BE2C (cell line): ENCODE results near the gene CD6.

ENCODE experiments used
- DNase-seq: peaks from one replicate; pipeline ENCODE4 v3.0.0-alpha.2; 2020
- H3K27me3 ChIP-seq: fragments of 250-450 bp; sonication (Bioruptor Pico); 2 replicates; pipeline ENCODE4 v1.5.1; 2020; ENCODE audit warnings: mild to moderate bottlenecking
- H3K36me3 ChIP-seq: fragments of 250-450 bp; sonication (Bioruptor Pico); 2 replicates; pipeline ENCODE4 v1.5.1; 2020; ENCODE audit warnings: mild to moderate bottlenecking
- H3K4me1 ChIP-seq: fragments of 250-450 bp; sonication (Bioruptor Pico); 2 replicates; pipeline ENCODE4 v1.5.1; 2020
- H3K4me3 ChIP-seq: 2 replicates; pipeline ENCODE4 v1.5.1; 2011; ENCODE audit warnings: low read depth, low read length
- H3K9me3 ChIP-seq: fragments of 250-450 bp; sonication (Bioruptor Pico); 2 replicates; pipeline ENCODE4 v1.5.1; 2020
- TF ChIP-seq, protein P1 (sequence below): IDR thresholded peaks from 2 replicates; pipeline ENCODE4 v1.5.1; 2012; ENCODE audit warnings: mild to moderate bottlenecking, low read depth, low read length

Gene CD6

GRCh38 chr11:60937144-60937527 lies 34.3 kb upstream of the CD6 start:
- Histone ChIP-seq H3K4me3 (no peak overlapping the region), H3K4me1 (no peaks in the 10 kb centered on the region), H3K9me3 (no peaks in the 10 kb centered on the region), H3K27me3 (no peaks in the 10 kb centered on the region), H3K36me3 (peaks cover 2% of the 10 kb centered on the region; the same call in 1 of the 2 replicates)
- TF ChIP-seq, protein P1, sequence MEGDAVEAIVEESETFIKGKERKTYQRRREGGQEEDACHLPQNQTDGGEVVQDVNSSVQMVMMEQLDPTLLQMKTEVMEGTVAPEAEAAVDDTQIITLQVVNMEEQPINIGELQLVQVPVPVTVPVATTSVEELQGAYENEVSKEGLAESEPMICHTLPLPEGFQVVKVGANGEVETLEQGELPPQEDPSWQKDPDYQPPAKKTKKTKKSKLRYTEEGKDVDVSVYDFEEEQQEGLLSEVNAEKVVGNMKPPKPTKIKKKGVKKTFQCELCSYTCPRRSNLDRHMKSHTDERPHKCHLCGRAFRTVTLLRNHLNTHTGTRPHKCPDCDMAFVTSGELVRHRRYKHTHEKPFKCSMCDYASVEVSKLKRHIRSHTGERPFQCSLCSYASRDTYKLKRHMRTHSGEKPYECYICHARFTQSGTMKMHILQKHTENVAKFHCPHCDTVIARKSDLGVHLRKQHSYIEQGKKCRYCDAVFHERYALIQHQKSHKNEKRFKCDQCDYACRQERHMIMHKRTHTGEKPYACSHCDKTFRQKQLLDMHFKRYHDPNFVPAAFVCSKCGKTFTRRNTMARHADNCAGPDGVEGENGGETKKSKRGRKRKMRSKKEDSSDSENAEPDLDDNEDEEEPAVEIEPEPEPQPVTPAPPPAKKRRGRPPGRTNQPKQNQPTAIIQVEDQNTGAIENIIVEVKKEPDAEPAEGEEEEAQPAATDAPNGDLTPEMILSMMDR, result no peak
- DNase-seq, result no peak

DNA sequence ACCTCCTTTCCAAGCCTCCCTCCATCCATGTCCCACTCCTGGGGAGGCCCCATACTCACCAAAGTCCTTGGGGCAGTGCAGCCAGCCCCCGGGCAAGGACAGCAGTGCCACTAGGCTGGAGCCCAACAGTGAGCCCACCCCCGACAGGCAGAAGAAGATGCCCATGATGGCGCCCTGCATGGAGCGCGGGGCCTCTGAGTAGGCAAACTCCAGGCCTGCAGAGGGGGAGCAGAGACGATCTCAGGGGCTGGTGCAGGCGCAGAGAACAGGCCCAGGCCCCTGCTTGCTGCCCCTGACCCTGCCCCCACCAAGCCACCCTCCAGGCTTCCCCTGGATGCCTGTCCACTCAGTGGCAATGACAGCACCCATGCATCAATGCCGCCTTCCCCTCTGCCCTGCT lies 33.7 kb upstream of the CD6 start:
- no peak overlapping the region for H3K4me3 ChIP-seq
- TF ChIP-seq, protein P1, result no peak
- no peaks in the 10 kb centered on the region for H3K4me1 ChIP-seq
- H3K36me3 ChIP-seq, result peaks cover 2% of the 10 kb centered on the region; the same call in 1 of the 2 replicates
- no peaks in the 10 kb centered on the region for H3K9me3 ChIP-seq
- DNase-seq, result no peak
- no peaks in the 10 kb centered on the region for H3K27me3 ChIP-seq

- H3K9me3 ChIP-seq, result no peaks in the 10 kb centered on the region
- H3K4me3 ChIP-seq, result no peak overlapping the region
- TF ChIP-seq, protein P1, result no peak
- no peaks in the 10 kb centered on the region for H3K4me1 ChIP-seq
- no peaks in the 10 kb centered on the region for H3K27me3 ChIP-seq
- no peak for DNase-seq
- H3K36me3 ChIP-seq, result peaks cover 2% of the 10 kb centered on the region; the same call in 1 of the 2 replicates
Measured at GRCh38 chr11:60938500-60938899, 33.0 kb upstream of the CD6 start.

DNA sequence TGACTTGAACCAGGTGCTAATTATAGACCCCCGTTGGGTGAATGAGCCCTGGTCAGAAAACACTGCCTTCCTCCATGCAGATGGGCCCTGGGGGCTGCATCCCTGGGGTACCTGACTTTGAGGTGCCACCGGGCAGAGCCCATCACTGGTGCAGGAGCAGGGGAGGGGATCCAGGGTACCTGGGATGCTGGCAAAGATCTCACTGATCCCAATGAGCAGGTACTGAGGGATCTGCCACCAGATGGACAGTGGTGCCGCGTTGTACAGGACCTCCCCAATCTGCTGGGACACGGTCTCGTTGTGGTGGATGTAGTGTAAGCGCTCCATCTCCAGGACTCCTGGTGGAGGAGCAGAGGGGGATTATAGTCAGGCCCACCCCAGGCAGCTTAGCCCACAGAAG lies 32.2 kb upstream of the CD6 start:
- H3K36me3 ChIP-seq, result peaks cover 2% of the 10 kb centered on the region; the same call in 1 of the 2 replicates
- TF ChIP-seq, protein P1, result no peak
- no peak for DNase-seq
- H3K4me3 ChIP-seq, result no peak overlapping the region
- H3K27me3 ChIP-seq, result no peaks in the 10 kb centered on the region
- no peaks in the 10 kb centered on the region for H3K4me1 ChIP-seq
- H3K9me3 ChIP-seq, result no peaks in the 10 kb centered on the region

DNA sequence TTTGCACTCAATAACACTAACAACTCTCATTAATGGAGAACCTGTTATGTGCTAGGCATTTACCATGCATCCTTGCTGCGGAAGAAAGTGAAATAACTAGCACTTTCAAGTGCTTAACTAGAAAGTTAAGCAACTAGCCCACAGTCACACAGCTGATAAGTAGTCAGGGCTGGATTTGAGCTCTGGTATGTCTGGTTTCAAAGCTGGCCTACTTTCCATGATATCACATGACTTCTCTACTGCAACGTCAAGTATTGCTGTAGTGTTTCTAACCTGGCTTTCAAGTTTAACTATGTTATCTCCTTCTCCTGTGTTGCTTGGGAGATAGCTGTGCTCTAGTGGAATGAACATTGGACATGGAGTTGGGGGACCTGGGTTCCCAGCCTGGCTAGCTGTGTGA lies 31.6 kb upstream of the CD6 start:
- Histone ChIP-seq H3K36me3 (peaks cover 2% of the 10 kb centered on the region; the same call in 1 of the 2 replicates), H3K9me3 (no peaks in the 10 kb centered on the region), H3K27me3 (no peaks in the 10 kb centered on the region), H3K4me1 (no peaks in the 10 kb centered on the region), H3K4me3 (no peak overlapping the region)
- DNase-seq, result no peak
- TF ChIP-seq, protein P1, result no peak

DNA sequence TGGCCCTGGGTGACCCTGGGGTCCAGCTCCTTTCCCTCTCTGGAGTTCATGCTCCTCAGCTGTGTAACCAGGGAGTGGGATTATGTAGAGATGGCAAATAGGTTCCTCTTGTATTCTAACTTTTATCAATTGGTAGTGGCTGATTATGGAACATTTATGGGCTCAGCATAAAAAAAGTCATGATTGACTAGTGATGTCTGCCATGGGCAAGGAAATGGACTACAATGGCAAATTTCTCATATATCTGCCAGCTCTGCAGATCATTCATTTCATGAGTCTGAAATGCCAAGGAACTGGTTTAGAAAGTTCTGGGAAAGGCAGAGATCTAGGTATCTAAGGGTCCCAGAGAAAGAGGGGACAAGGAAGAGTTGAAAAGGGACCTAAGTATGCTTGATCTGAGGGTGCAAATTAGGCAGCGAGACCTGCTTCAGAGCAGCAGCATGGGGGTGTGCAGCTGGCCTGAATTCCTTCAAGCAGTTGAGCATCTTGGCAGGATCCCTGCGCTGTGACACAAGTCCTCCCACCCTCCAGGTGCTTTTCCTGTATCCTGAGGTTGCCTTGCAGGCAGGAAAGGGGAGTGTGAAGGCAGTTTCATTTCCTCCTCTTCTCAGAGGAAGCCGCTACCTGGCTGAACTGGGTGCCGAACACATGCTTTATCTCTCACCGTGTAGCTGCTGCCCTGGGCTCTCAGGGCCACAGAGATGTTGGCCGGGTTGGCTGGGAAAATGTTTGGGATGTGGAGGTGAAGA lies 29.9 kb upstream of the CD6 start:
- H3K27me3 ChIP-seq, result no peaks in the 10 kb centered on the region
- no peak overlapping the region for H3K4me3 ChIP-seq
- H3K9me3 ChIP-seq, result no peaks in the 10 kb centered on the region
- DNase-seq, result no peak
- TF ChIP-seq, protein P1, result no peak
- H3K4me1 ChIP-seq, result no peaks in the 10 kb centered on the region
- H3K36me3 ChIP-seq, result no peaks in the 10 kb centered on the region; the same call in 1 of the 2 replicates
